ENCODE results near the gene FOXD3. TPM values are rescaled to one million over a fixed set of nuclear protein-coding genes. Genes with fewer than 3 reads are reported as not detected.

Gene FOXD3
- 0.34 to 0.96 TPM (median 0.72 TPM) in 5 replicates for total RNA-seq (2022; extraction: Qiagen RNA extraction; ENCODE audit: low read depth)

DNA sequence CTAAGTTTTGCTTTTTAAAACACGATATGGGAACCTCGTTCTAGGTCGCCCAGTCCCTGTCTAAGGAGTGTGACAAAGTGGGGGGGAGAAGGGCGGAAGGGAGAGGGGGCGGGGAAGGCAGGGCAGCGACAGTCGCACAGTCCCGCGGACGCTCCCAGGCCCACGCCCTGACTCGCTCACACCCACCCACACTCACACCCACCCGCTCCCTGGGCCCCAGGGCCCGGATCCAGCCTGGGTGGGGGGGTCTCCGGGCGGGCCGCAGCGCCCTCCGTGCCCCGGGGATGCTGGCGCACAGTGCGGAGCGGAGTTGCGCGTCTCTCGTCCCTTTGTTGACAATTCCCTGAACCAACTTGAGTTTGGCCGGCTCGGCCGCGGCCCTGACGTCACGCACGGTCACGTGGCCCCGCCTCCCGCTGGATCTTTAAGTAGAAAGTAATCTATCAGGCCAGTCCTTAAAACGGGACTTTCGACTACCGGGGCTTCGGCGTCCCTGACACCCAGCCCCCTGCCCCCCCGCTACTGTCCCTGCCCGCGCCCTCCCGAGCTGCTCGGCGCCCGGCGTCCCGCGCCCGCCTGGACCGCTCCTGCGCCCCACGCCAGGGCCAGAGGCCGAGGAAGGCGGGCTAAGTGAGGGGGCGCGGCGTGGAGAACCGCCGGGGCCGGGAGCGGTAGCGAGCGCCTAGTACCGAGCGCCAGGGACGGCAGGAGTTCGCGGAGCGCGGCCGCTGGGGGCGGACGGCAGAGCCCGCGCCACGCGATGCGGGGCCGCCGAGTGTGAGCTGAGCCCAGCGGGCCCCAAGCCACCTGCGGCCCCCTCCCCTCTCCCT lies at the start of gene FOXD3:
Gene FOXD3 (plus strand): TSS at position 454 of the 830 bp plus-strand sequence. CDS start 492 bp downstream, outside the sequence.

DNA sequence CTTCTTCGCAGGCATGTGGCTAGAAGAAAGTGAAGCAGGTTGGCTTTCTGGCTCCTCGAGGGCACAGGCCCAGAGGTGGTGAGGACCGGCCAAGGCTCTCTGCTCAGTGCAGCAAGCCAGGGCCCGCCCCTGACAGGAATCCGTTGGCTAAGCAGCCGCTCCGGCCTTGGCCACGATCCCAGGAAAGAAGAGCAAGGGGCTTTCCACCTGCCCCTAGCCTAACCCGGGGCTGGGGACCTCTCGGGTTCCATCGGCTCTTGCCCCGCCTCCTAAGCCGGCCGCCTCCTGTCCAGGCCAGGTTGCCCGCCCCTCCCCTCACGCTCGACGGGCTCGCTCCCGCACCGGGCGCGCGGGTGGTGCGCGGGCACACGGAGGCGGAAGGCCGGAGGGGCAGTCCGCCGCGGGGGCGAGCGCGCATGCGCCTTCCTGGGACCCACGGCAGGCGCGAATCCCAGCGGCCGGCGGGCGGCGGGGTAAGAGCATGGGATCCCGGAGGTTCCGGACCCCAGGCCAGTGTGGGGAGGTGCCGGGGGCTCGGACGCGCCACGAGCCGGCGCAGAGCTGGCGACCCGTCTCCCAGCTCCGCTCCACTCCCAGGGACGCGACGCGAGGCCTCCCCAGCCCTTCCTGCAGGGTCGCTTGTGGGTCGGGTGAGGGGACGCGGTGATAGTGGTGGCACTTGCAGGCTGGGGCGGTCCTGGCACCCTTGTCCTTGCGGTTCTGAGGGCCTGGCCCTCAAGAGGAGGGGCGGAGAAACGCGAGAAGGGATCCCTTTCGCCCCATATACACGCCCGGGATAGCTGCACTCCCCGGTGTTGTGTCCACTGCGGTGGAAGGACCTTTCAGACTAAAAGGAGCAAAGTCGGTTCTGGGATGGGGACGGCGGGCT lies 45.1 kb downstream of the FOXD3 start, which contains the start of gene ALG6:
Gene ALG6 (plus strand): TSS at position 413 of the 889 bp plus-strand sequence. CDS start 3,351 bp downstream, outside the sequence.

Other genes starting within 250 kb of the FOXD3 start
- gene ALG6, start 45.1 kb downstream of the FOXD3 start, total RNA-seq (2022; extraction: Qiagen RNA extraction; ENCODE audit: low read depth) = 4.0 to 6.4 TPM (median 5.3 TPM) in 5 replicates
- gene ITGB3BP, start 200.7 kb downstream of the FOXD3 start, total RNA-seq (2022; extraction: Qiagen RNA extraction; ENCODE audit: low read depth) = 24.5 to 27.6 TPM (median 26.1 TPM) in 5 replicates
- gene EFCAB7, start 201.0 kb downstream of the FOXD3 start, total RNA-seq (2022; extraction: Qiagen RNA extraction; ENCODE audit: low read depth) = 1.8 to 3.1 TPM (median 2.8 TPM) in 5 replicates